SK-N-MC (cell line): Measurements from ENCODE around the gene JRKL.

Source experiments
- EZH2 ChIP-seq: fragments of 200-600 bp; sonication (generic); IDR thresholded peaks from one replicate; pipeline ENCODE4 v1.6.1; 2017; ENCODE audit warnings: antibody characterized with exemption
- FOXP2 ChIP-seq: optimal IDR thresholded peaks from 2 replicates; pipeline ENCODE3; 2011; ENCODE audit warnings: mild to moderate bottlenecking, moderate library complexity; ENCODE audit not compliant: insufficient read depth; ENCODE audit errors: extremely low read length, control extremely low read depth
- POLR2AphosphoS5 ChIP-seq: IDR thresholded peaks from 2 replicates; pipeline ENCODE4 v1.6.1; 2012; ENCODE audit warnings: mild to moderate bottlenecking, low read depth, low read length, borderline replicate concordance

GRCh38 chr11:96340555-96340885 lies 49.3 kb upstream of the JRKL start:
- TF ChIP-seq POLR2AphosphoS5: no peak
- TF ChIP-seq EZH2: no peak
- TF ChIP-seq FOXP2: no peak
